Putamen (tissue), 1 donor: ENCODE data around the gene USP46.

Source experiments
- DNase-seq: peaks from one replicate; pipeline ENCODE4 v3.0.0-alpha.2; 2016; ENCODE audit warnings: low spot score

Gene USP46, protein sequence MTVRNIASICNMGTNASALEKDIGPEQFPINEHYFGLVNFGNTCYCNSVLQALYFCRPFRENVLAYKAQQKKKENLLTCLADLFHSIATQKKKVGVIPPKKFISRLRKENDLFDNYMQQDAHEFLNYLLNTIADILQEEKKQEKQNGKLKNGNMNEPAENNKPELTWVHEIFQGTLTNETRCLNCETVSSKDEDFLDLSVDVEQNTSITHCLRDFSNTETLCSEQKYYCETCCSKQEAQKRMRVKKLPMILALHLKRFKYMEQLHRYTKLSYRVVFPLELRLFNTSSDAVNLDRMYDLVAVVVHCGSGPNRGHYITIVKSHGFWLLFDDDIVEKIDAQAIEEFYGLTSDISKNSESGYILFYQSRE

DNA sequence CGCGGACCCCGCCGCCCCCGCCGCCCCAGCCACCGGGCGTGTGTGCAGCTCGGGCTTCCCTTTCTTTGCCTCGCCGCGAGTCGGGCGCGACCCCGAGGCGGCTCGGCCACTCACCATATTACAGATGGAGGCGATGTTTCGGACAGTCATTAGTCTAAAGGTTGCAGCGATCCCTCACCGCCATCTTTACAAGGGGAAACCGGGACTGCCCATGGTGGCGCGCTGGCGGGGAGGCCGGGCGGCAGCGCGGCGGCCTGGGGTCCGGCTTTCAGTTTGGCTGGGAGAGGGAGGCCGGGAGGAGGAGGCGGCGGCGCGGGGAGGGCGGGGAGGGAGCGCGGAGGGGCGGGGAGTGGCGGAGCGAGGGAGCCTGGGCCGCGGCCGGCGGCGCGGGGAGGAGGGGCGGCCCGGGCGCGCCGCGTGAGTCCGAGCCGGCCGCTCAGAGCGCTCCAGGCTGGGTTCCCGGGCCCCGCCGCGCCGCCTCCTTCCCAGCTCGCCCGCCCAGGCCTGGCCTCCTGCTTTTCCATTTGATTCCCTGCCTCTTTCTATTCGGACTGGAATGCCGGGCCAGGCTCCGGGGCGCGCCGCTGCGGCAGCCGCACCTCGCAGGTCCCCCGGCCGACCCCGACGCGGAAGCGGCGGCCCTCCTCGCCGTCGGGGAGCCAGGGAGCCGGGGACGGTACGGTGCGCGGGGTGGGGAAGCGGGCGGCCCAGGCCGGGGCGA, at the start of gene USP46:
TSS of gene USP46 (minus strand) at position 301 of the 721 bp plus-strand sequence. CDS start at position 150, 151 bp downstream.
- DNase-seq = peak; percentile 82

DNA sequence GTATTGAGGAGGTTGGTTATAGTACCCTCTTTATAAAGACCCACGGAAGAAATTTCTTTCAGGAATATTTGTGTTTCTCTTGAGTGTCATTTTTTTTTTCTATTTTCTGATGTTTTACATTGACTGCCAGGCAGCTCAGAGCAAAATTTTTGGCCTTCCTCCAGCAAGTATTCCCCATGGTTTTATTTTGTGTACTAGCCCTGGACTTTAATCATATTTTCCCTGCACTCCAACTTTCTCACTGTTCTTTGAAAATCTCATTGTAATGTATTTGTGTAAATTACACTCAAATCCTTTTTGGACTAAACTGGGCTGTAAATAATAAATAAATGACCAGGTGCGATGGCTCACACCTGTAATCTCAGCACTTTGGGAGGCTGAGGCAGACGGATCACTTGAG, 45.6 kb upstream of the USP46 start:
- no peak for DNase-seq

DNA sequence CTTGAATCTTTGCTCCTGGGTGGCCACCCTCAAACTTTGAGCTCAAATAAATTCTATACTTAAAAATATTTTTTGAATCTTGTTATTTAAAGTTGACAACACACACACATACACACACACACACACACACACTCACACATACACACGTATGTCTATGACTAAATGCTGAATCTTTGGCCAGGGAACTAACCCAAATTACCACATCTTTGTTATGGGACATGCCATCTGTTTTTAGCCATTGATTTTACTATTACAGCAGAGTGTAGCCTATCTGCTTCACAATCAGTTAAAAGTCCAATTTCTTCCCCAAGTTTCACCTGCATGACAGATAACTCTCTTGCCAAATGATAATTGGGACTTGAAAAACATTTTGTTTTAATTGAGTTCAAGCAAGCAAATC, 45.0 kb upstream of the USP46 start:
- no peak for DNase-seq

DNA sequence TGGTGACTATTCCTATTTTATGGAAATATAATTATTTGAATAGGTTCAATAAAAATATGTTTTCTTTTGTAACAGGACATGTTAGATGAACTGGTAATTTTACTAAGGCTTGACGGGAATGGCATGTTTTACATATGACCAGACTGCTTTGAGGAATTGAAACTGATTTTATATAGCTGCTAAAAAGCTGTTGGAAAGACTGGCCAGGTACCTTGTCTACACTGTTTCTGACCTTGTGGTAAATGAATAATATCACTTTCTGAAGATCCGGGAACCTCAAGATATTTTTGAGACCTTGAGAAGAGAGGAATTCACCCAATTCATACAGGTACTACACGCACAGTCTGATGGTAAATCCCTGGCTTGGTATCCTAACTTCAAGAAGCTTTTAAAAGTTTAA, 42.1 kb upstream of the USP46 start:
- DNase-seq = no peak

DNA sequence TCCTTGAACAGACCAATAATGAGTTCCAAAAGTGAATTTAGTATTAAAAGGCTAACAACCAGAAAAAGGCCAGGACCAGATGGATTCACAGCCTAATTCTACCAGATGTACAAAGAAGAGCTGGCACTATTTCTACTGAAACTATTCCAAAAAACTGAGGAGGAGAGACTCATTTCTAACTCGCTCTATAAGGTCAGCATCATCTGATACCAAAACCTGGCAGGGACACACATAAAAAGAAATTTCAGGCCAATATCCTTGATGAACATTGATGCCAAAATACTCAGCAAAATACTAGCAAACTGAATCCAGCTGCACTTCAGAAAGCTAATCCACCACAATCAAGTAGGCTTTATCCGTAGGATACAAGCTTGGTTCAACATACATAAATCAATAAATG, 35.8 kb upstream of the USP46 start:
- no peak for DNase-seq

DNA sequence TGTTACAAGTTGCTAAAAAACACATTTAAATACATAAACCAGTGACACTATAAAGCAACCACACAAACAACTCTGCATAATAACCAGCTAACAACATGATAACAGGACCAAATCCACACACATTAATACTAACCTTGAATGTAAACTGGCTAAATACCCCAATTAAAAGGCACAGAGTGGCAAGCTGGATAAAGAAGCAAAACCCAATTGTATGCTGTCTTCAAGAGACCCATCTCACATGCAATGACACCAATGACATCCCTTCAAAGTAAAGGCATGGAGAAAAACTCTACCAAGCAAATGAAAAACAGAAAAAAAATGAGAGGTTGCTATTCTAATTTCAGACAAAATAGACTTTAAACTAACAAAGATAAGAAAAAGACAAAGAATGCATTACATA, 34.4 kb upstream of the USP46 start:
- DNase-seq = no peak

DNA sequence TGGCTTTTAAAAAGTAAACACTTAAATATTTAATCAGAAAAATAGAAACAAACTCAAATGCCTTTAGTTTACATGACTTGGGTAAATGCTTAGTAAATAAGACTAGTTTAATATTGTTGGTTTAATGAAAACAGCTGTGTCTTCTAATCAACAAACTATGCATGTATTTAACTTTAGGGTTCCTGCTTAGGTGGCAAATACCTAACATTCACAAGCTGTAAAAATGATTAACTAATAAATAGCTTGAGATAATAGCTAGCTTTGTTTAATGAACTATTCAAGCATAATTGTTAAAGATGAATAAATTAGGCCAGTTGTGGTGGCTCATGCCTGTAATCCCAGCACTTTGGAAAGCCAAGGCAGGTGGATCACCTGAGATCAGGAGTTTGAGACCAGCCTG, 30.0 kb upstream of the USP46 start:
- DNase-seq = no peak

DNA sequence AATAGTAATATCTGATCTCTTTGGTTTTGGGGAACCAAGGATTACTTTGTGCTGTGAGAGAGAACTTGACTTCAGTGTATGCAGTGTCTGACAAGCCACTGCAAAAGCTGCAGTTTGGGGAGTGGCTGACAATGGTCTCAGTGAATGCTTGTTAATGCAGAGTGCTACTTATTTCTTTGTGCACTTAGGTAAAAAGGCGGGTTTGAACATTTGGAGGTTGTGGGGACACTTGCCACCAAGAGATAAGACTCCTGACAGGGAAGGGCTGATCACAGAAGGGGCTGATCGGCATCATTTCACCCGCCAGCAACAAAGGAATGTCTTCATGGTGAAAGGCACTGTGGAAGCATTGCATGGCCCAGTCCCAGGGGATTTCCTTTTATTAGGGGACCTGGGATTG, 28.6 kb upstream of the USP46 start:
- no peak for DNase-seq

DNA sequence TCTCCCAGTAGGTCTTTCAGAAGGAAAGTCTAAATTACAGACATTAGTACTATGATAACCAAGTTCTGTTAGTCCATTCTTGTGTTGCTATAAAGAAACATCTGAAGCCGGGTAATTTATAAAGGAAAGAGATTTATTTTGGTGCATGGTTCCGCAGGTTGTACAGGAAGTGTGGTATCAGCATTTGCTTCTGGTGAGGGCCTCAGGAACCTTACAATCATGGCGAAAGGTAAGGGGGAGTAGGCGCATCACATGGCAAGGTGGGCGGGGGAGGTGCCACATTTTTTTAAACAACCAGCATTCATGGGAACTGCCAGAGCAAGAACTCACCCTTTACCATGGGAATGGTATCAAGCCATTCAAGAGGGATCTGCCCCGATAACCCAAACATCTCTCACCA, 26.2 kb upstream of the USP46 start:
- DNase-seq = no peak

DNA sequence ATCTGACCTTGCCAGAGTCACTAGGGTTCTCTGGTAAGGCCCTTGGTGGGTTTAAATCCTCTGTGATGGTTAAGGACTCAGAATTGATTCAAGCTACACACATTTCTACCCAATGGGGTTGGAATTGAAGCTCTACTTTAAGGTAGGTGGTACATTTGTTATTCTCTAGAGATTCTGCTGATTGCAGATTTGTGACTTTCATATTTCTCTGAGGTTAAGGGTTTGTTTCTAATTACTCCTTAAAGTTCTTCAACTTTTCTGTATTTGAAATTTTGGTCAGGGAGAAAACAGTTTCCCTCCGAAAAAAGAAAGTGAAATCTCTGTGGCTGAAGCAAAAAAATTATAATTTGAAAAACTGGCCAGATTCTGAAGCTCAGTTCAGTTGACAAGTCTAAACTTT, 25.8 kb upstream of the USP46 start:
- DNase-seq = no peak

DNA sequence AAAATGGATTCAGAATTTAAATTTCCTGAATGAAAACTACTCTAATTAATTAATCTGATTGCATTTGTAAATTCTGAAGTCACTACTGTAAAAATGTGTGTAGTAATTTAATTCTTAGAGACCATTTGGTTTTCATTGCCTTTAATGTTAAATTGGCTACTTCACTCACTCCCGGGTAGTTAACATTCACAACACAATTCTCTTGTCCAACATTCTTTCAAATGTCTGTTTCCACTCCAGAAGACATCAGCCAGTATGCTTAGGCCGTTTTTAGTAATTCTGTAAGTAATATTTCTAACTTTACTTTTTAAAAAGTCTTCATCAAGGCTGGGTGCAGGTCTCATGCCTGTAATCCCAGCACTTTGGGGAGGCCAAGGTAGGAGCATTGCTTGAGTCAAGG, 21.3 kb upstream of the USP46 start:
- no peak for DNase-seq

DNA sequence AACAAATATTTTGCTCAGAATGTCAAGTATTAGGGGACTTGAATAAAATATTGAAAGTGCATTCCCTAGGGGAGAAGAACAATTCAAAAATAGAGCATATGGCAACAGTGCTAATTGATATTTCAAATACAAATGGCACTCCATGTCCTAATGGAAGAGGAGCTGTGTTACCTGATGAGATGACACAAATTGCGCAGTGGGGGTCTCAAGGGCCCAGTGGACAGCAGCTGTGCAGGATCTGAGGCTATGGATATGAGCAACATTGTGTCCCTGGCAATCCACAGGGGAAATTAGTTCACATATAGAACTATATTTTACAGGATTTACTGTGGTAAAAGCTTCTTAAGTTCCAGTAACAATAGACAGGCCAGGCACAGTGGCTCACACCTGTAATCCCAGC, 17.4 kb upstream of the USP46 start:
- no peak for DNase-seq

DNA sequence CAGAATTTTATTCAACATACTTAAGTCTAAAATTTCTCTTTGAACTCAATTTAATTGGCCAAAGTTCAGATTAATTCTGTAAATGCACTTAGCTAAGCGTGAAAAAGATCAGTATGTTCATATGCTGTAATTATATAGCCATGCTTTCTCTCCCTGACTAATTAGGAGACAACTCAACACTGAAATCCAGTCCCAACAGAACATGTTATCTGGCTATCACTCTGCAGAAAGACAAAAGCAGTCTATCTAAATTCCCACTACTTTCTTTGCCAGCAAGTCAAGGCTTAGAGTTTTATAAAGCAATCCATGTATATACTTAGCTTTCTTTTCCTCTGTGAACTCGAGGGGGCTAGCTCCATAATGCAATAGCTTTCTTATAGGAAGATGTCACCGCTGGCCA, 16.0 kb upstream of the USP46 start:
- no peak for DNase-seq

DNA sequence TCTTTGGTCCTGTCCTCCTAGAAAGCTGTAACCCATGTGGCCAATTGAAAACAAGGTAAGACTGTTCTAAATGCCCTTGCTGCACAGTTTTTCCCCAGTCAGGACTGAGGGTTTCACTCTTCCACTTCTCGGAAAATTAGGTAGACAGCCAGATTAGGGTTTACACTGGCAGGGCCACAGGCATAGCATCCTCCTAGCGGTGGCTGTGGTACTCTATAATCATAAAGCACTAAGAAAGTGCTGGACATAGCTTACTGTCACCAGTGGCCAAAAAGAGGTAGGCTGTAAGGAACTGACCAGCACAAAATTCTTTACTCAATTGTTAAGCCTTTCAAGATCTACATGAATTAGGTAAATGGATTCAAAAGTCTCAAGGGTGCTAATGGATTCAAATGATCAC, 11.6 kb upstream of the USP46 start:
- DNase-seq = no peak

DNA sequence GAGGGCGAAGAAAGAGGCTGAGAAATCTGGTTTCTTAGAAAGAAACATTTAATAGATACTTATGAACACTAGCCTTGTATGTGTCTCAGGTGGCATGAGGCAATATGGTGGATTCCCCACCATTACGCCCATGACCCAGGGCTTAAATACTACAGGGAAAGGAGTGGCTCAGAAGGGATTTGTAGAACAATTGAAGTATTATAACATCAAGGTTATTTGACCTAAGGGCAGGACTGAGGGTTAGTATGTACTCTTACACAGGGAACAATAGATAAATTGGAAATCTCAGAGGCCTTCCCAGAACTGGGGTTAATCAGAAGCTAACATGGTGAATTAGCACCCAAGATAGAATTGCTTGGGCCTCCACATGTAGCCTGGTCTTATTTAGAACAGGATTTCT, 11.0 kb upstream of the USP46 start:
- DNase-seq = no peak

DNA sequence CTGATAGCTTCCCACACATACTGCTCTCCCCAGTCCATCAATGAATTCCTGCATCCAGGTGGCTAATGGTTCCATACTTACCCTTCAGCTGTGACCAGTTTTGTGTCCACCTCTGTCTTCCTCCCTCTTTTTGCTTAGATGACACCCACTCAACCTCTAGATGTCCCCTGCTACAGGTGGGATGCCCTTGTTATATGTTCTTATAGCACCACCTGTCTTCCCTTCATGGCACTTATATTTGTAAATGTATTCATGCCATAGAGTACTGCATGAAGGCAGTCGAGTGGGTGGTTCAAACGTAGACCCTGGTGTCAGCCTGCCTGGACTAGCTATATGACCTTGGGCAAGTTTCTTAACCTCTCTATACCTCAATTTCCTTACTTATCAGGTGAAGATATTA, 6.5 kb upstream of the USP46 start:
- DNase-seq = no peak

DNA sequence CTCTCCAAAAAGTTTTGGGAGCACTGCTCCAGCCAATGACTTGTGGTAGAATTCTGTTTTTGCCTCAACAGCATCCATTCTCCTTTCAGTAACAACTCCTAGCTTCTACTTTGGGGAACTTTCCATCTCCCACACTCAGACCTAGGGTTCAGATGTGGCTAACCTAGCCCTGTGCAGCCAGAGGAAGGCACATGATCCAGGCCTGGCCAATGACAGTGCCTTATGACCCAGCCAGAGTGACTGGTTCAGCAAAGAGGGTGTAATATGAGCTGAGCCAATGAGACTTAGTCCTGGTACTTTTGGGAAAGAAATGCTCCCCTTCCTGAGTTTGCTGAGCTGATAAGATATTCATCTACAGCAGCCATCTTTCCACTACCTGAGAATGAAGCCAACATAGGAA, 5.4 kb upstream of the USP46 start:
- DNase-seq = no peak

DNA sequence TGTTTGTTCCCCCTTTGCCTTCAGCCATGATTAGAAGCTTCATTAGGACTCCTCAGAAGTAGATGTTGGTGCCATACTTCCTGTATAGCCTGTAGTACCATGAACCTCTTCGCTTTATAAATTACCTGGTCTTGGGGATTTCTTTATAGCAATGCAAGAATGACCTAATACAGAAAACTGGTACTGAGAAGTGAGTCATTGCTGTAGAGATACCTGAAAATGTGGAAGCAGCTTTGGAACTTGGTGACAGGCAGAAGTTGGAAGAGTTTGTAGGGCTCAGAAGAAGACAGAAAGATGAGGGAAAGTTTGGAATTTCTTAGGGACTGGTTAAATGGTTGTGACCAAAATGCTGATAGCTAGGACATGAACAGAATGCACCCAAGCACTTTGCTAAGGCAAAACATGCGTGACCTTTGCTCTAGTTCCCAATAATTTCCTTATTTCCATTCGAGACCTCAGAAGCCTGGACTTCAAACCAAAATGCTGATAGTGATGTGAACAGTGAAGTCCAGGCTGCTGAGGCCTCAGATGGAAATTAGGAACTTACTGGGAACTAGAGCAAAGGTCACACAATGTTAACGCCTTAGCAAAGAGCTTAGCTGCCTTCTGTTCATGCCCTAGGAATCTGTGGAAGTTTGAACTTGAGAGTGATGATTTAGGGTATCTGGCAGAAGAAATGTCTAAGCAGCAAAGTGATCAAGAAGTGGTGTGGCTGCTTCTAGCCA, 3.0 kb upstream of the USP46 start:
- DNase-seq = no peak

DNA sequence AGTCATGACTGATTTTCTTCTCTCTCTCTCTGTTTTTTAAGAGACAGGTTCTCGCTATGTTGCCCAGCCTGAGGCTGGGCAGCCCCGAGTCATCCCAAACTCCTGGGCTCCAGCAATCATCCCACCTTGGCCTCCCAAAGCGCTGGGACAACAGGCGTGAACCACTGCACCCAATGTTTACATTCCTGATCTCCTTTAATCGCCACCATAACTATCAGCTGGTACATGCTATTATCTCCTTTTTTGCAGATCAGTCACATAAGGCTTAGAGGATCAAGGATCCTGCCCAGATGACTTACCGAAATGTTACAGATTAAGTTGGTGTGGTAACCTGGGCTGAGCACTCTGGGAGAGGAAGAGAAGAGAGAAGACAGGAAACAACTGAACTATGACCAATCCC, 1.5 kb upstream of the USP46 start:
- DNase-seq = no peak

DNA sequence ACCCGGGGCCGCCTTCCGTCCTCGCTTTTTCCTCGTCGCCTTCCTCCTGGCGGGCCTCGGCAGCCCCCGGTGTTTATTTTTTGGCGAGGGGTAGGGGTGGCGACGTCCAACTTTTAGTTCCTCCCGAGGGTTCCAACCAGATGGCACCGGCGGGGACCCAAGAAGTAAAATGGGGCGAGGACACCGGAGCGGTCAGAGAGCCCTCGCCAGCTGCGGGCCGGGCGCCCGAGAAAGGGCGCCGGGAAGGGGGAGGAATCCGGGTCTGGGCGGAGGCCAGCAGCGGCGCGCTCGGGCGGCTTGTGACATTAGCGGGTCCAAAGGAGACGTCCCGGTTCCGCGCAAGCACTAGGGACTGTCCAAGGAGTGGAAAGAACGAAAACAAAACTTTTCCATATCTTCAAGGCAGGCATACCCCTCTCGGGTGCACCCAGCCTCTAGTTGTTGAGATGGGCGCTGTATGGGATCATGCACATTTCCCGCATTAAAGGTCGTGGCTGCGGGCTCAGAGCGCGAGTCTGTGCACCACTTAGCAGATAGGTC, 691 bp upstream of the USP46 start:
- peak; percentile 57 for DNase-seq

DNA sequence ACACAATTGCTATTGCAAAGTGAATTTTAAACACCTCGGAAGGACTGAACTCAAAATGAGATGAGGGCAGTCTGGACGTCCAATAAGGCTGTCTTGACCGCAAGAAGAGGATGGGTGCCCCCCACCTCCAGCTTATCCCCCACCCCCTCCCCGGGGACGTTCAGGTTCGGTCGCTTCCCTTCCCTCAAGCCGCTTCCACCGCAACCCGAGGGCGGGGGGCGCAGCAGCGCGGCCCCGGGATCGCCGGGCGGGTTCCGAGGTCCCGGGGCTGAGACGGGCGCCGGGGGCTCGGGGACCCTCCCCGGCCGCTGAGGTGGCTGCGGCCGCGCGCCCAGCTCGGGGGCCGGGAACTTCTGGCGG, 480 bp downstream of the USP46 start:
- no peak for DNase-seq

DNA sequence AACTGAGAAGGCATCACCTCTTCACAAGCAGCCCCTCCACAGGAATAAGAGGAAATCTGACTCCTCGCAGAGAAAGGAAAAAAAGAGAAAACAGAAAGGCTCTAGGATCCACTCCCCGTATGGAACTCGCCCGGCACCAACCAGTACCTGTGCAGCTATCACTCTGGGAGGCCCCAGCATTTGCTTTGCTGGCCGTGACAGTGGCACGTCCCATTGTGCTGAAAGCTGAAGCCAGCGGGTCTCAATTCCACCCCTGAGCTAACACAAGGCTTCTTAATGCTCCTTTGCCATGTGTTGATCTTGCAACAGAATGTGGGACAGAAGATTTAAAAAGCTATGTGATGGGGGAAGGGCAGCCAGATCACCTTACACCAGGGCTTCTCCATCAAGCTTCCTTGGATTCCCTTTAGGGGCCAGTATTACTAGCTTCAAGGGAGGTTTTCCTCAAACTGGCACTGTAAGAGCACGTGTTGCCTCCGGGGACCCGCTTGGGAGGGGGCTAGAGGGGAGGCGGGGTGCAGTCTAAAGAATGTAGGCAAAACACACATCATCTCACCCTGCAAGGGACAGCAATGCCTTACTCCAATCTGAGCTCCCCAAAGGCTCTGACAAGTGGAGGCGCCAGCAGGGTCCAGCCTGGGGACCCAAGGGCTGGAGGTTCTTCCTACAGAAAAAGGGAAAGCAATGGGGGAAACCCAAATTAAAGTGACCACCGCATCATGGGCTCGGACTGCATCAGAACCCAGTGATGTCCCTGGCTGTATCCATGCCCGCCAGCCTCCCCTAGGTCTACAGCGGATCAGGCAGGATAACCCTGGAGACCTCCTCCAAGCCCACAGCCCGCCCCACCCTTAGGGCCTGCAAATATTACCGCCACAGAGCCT, 1.2 kb downstream of the USP46 start:
- DNase-seq = peak; percentile 33
